ENCODE measurements around the gene RACGAP1. TPM values are rescaled to one million over a fixed set of nuclear protein-coding genes. Genes with fewer than 3 reads are reported as not detected.

Gene RACGAP1
- total RNA-seq, 3 donors from 2014 or later, result 16.0 to 45.5 (median 34.4) TPM

- Histone ChIP-seq H3K4me1 (ENCODE audit: low read depth) (no peaks in the 10 kb centered on the region), H3K9me3 (no peaks in the 10 kb centered on the region), H3K4me3 (no peak overlapping the region), H3K36me3 (ENCODE audit: low read depth) (no peaks in the 10 kb centered on the region)
- DNase-seq (peak in 1 of 3 donors; percentile 62), ATAC-seq (peak; percentile 18)
- intact Hi-C loops (cut with DNase I, micrococcal nuclease), result no loop called here
- no peak for TF ChIP-seq CTCF (IDR thresholded peaks at IDR 0.05)
These were observed 8.5 kb downstream of the RACGAP1 start for GRCh38 chr12:50016501-50017475.

GRCh38 chr12:50014342-50014741 lies 11.0 kb downstream of the RACGAP1 start:
- ATAC-seq (no peak), DNase-seq (no peak)
- Histone ChIP-seq H3K36me3 (ENCODE audit: low read depth) (no peaks in the 10 kb centered on the region), H3K4me1 (ENCODE audit: low read depth) (no peaks in the 10 kb centered on the region), H3K4me3 (no peak overlapping the region), H3K9me3 (no peaks in the 10 kb centered on the region)
- intact Hi-C loops (cut with DNase I, micrococcal nuclease), result no loop called here
- TF ChIP-seq CTCF (IDR thresholded peaks at IDR 0.05), result no peak

DNA sequence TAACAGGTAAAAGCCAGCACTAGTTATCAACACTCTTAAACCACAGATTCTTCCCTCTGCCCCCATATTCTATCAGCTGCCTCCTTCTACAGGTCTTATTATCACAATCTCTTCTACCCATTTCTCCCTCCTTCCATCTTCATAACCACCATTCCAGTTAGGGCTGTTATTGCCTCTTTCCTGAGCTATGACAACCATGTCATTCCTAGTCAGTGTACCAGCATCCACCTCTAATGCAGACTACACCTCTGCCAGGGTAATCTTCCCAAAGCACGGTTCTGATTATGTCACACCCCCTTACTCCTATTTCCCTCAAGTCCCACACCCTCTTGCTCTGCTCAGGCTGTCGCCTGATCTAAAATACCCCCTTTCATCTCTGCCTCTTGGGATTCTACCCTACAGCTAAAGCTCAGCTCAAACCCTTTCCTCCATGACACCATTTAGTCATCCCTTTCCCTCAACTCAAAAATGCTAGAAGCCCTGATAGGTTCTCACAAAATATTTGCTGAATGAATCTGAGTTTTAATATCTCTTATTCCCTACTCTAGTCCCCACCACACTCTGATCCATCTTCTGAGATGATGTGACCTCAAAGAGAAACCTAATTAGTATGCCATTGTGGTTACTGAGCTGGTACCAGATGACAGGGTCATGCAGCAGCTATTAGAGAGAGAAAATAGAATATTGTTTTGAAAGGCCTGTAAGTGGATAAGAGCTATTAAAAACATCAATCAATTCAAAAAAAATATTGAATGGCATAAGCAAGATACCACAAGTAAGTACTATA lies 11.7 kb downstream of the RACGAP1 start:
- Histone ChIP-seq H3K4me1 (ENCODE audit: low read depth) (no peaks in the 10 kb centered on the region), H3K4me3 (no peak overlapping the region), H3K36me3 (ENCODE audit: low read depth) (no peaks in the 10 kb centered on the region), H3K9me3 (no peaks in the 10 kb centered on the region)
- ATAC-seq (no peak), DNase-seq (no peak)
- TF ChIP-seq CTCF (IDR thresholded peaks at IDR 0.05), result no peak
- intact Hi-C loops (cut with DNase I, micrococcal nuclease), result no loop called here

DNA sequence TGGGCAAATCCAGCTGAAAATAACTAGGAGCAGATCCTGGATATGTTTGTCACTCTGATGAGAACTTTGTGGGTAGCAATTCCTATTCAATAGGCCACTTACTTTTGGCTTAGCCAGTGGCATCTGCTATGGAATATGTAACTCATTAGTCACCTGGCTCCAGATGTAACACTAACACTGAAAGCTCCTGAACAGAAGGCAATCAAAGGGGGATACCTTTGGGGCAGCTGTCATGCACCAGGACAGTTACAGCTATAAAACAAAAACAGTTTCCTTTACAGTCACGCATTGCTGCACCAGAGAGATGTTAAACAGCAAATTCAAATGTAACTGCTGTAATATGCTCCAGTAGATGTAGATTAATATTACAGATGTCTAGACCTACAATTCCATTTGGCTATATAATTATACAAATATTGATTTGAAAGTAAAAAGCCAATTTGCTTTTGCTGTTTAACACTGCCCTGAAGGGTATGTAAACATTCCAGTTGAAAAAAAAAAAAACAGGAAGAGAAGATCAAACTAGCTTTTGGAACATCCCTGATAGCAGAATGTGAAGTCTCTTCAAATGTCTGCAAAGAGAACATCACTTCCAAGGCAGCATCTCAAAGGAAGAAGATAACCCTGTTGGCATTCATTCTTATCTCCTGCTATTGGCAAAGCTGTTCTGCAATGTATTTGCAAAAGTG lies 18.4 kb downstream of the RACGAP1 start:
- peak; percentile 51 for ATAC-seq
- no peak for DNase-seq
- Histone ChIP-seq H3K36me3 (ENCODE audit: low read depth) (no peaks in the 10 kb centered on the region), H3K4me3 (no peak overlapping the region), H3K4me1 (ENCODE audit: low read depth) (no peaks in the 10 kb centered on the region), H3K9me3 (no peaks in the 10 kb centered on the region)
- TF ChIP-seq CTCF (IDR thresholded peaks at IDR 0.05), result no peak
- intact Hi-C loops (cut with DNase I, micrococcal nuclease), result no loop called here

DNA sequence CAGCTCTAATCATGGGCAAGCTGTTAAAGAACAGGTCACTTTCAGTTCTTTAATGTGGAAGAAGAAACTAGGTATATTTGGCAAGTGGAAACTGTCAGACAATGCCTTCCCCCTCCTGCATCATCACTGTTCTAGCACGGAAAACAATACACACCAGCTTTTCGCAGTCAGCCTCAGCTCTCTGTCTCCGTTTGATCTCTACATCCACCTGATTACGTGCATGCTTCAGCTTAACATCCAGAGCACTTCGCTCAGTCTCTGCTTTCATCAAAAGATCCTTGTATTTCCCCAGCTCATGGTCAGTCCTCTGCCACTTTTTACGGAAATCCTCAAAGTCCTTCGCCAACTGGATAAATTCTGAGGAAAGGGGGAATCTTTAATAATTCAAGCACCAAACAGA lies 19.0 kb downstream of the RACGAP1 start:
- Histone ChIP-seq H3K4me1 (ENCODE audit: low read depth) (no peaks in the 10 kb centered on the region), H3K4me3 (no peak overlapping the region), H3K9me3 (no peaks in the 10 kb centered on the region), H3K36me3 (ENCODE audit: low read depth) (no peaks in the 10 kb centered on the region)
- DNase-seq (no peak), ATAC-seq (no peak)
- TF ChIP-seq CTCF (IDR thresholded peaks at IDR 0.05), result no peak
- intact Hi-C loops (cut with DNase I, micrococcal nuclease), result no loop called here
